ENCODE measurements around the gene ITGB4. TPM values are rescaled to one million over a fixed set of nuclear protein-coding genes. Genes with fewer than 3 reads are reported as not detected.

Gene ITGB4
- polyA plus RNA-seq, 4 donors = 37.4 to 288 (median 155) TPM

- FAIRE-seq (no peak), DNase-seq (no peak)
- Histone ChIP-seq H3K36me3 (ENCODE audit: control insufficient read depth in 3 of 3, insufficient read depth in 2 of 3, low read depth in 1 of 3, low read length in 3 of 3) (peaks cover 3 to 94% (median 11%) of the 10 kb centered on the region in 3 donors), H3K4me1 (ENCODE audit: control insufficient read depth in 3 of 3, insufficient read depth in 2 of 3, low read depth in 1 of 3, low read length in 2 of 3) (peaks cover 0 to 24% (median 0%) of the 10 kb centered on the region in 3 donors), H3K4me3 (ENCODE audit: low read depth in 1 of 3, low read length in 3 of 3) (no peak overlapping the region), H3K27ac (ENCODE audit: low read depth in 1 of 3, low read length in 2 of 3) (no peak overlapping the region), H3K27me3 (ENCODE audit: control insufficient read depth in 3 of 3, insufficient read depth in 3 of 3, low read length in 3 of 3) (no peaks in the 10 kb centered on the region), H3K9me3 (ENCODE audit: control insufficient read depth in 2 of 2, insufficient read depth in 1 of 2, low read depth in 1 of 2, low read length in 1 of 2) (no peaks in the 10 kb centered on the region)
- WGBS, 3 donors = 88 to 89% (median 88%) methylated on average over 23 of the region's 23 CpGs
Observed at GRCh38 chr17:75750661-75751423, 29.6 kb downstream of the ITGB4 start.

GRCh38 chr17:75751676-75752404, 30.6 kb downstream of the ITGB4 start:
- H3K36me3 ChIP-seq (ENCODE audit: control insufficient read depth in 3 of 3, insufficient read depth in 2 of 3, low read depth in 1 of 3, low read length in 3 of 3) = peaks cover 6 to 94% (median 11%) of the 10 kb centered on the region in 3 donors
- FAIRE-seq = no peak
- no peak overlapping the region for H3K4me3 ChIP-seq (ENCODE audit: low read depth in 1 of 3, low read length in 3 of 3)
- no peaks in the 10 kb centered on the region for H3K27me3 ChIP-seq (ENCODE audit: control insufficient read depth in 3 of 3, insufficient read depth in 3 of 3, low read length in 3 of 3)
- WGBS, 3 donors = 86 to 91% (median 88%) methylated on average over 23 to 24 of the region's 24 CpGs
- H3K4me1 ChIP-seq (ENCODE audit: control insufficient read depth in 3 of 3, insufficient read depth in 2 of 3, low read depth in 1 of 3, low read length in 2 of 3) = peaks cover 0 to 29% (median 0%) of the 10 kb centered on the region in 3 donors
- DNase-seq = no peak
- H3K9me3 ChIP-seq (ENCODE audit: control insufficient read depth in 2 of 2, insufficient read depth in 1 of 2, low read depth in 1 of 2, low read length in 1 of 2) = no peaks in the 10 kb centered on the region
- no peak overlapping the region for H3K27ac ChIP-seq (ENCODE audit: low read depth in 1 of 3, low read length in 2 of 3)

GRCh38 chr17:75752405-75752709, 31.1 kb downstream of the ITGB4 start:
- no peaks in the 10 kb centered on the region for H3K27me3 ChIP-seq (ENCODE audit: control insufficient read depth in 3 of 3, insufficient read depth in 3 of 3, low read length in 3 of 3)
- peaks cover 0 to 29% (median 0%) of the 10 kb centered on the region in 3 donors for H3K4me1 ChIP-seq (ENCODE audit: control insufficient read depth in 3 of 3, insufficient read depth in 2 of 3, low read depth in 1 of 3, low read length in 2 of 3)
- peaks cover 9 to 95% (median 13%) of the 10 kb centered on the region in 3 donors for H3K36me3 ChIP-seq (ENCODE audit: control insufficient read depth in 3 of 3, insufficient read depth in 2 of 3, low read depth in 1 of 3, low read length in 3 of 3)
- H3K27ac ChIP-seq (ENCODE audit: low read depth in 1 of 3, low read length in 2 of 3) = no peak overlapping the region
- no peak overlapping the region for H3K4me3 ChIP-seq (ENCODE audit: low read depth in 1 of 3, low read length in 3 of 3)
- no peaks in the 10 kb centered on the region for H3K9me3 ChIP-seq (ENCODE audit: control insufficient read depth in 2 of 2, insufficient read depth in 1 of 2, low read depth in 1 of 2, low read length in 1 of 2)
- WGBS, 3 donors = 83 to 94% (median 94%) methylated on average over 10 of the region's 10 CpGs
- FAIRE-seq = no peak
- no peak for DNase-seq

GRCh38 chr17:75752802-75753513, 31.7 kb downstream of the ITGB4 start:
- H3K27me3 ChIP-seq (ENCODE audit: control insufficient read depth in 3 of 3, insufficient read depth in 3 of 3, low read length in 3 of 3) = no peaks in the 10 kb centered on the region
- H3K27ac ChIP-seq (ENCODE audit: low read depth in 1 of 3, low read length in 2 of 3) = no peak overlapping the region
- no peak for FAIRE-seq
- peaks cover 0 to 29% (median 0%) of the 10 kb centered on the region in 3 donors for H3K4me1 ChIP-seq (ENCODE audit: control insufficient read depth in 3 of 3, insufficient read depth in 2 of 3, low read depth in 1 of 3, low read length in 2 of 3)
- WGBS, 3 donors = 70 to 80% (median 76%) methylated on average over 19 of the region's 19 CpGs
- H3K36me3 ChIP-seq (ENCODE audit: control insufficient read depth in 3 of 3, insufficient read depth in 2 of 3, low read depth in 1 of 3, low read length in 3 of 3) = peaks cover 12 to 95% (median 16%) of the 10 kb centered on the region in 3 donors
- peak overlapping the region in 2 of 3 donors; percentile 25 to 26 for H3K4me3 ChIP-seq (ENCODE audit: low read depth in 1 of 3, low read length in 3 of 3)
- no peak for DNase-seq
- H3K9me3 ChIP-seq (ENCODE audit: control insufficient read depth in 2 of 2, insufficient read depth in 1 of 2, low read depth in 1 of 2, low read length in 1 of 2) = no peaks in the 10 kb centered on the region

- FAIRE-seq (no peak), DNase-seq (peak in 1 of 2 donors; percentile 89)
- no peaks in the 10 kb centered on the region for H3K27me3 ChIP-seq (ENCODE audit: control insufficient read depth in 3 of 3, insufficient read depth in 3 of 3, low read length in 3 of 3)
- peak overlapping the region in 2 of 3 donors; percentile 25 to 26 for H3K4me3 ChIP-seq (ENCODE audit: low read depth in 1 of 3, low read length in 3 of 3)
- peak overlapping the region in 1 of 3 donors; percentile 10 for H3K27ac ChIP-seq (ENCODE audit: low read depth in 1 of 3, low read length in 2 of 3)
- H3K4me1 ChIP-seq (ENCODE audit: control insufficient read depth in 3 of 3, insufficient read depth in 2 of 3, low read depth in 1 of 3, low read length in 2 of 3) = peaks cover 0 to 29% (median 0%) of the 10 kb centered on the region in 3 donors
- WGBS, 3 donors = 17 to 67% (median 58%) methylated on average over 36 to 76 of the region's 76 CpGs
- no peaks in the 10 kb centered on the region for H3K9me3 ChIP-seq (ENCODE audit: control insufficient read depth in 2 of 2, insufficient read depth in 1 of 2, low read depth in 1 of 2, low read length in 1 of 2)
- H3K36me3 ChIP-seq (ENCODE audit: control insufficient read depth in 3 of 3, insufficient read depth in 2 of 3, low read depth in 1 of 3, low read length in 3 of 3) = peaks cover 10 to 95% (median 21%) of the 10 kb centered on the region in 3 donors
Observed at GRCh38 chr17:75753514-75754377, 32.5 kb downstream of the ITGB4 start.

- H3K27ac ChIP-seq (ENCODE audit: low read depth in 1 of 3, low read length in 2 of 3) = peak overlapping the region in 1 of 3 donors; percentile 10
- H3K9me3 ChIP-seq (ENCODE audit: control insufficient read depth in 2 of 2, insufficient read depth in 1 of 2, low read depth in 1 of 2, low read length in 1 of 2) = no peaks in the 10 kb centered on the region
- FAIRE-seq = no peak
- 71 to 76% (median 74%) methylated on average over 27 of the region's 27 CpGs for WGBS, 3 donors
- DNase-seq = peak in 1 of 2 donors; percentile 44
- H3K36me3 ChIP-seq (ENCODE audit: control insufficient read depth in 3 of 3, insufficient read depth in 2 of 3, low read depth in 1 of 3, low read length in 3 of 3) = peaks cover 9 to 93% (median 21%) of the 10 kb centered on the region in 3 donors
- no peaks in the 10 kb centered on the region for H3K27me3 ChIP-seq (ENCODE audit: control insufficient read depth in 3 of 3, insufficient read depth in 3 of 3, low read length in 3 of 3)
- H3K4me3 ChIP-seq (ENCODE audit: low read depth in 1 of 3, low read length in 3 of 3) = no peak overlapping the region
- H3K4me1 ChIP-seq (ENCODE audit: control insufficient read depth in 3 of 3, insufficient read depth in 2 of 3, low read depth in 1 of 3, low read length in 2 of 3) = peaks cover 0 to 29% (median 0%) of the 10 kb centered on the region in 3 donors
Observed at GRCh38 chr17:75754378-75755204, 33.3 kb downstream of the ITGB4 start.

GRCh38 chr17:75755205-75755901, 34.1 kb downstream of the ITGB4 start:
- 36 to 62% (median 49%) methylated on average over 20 of the region's 20 CpGs for WGBS, 3 donors
- H3K27ac ChIP-seq (ENCODE audit: low read depth in 1 of 3, low read length in 2 of 3) = no peak overlapping the region

More at GRCh38 chr17:75755205-75755901, 34.1 kb downstream of the ITGB4 start:
- Histone ChIP-seq H3K36me3 (ENCODE audit: control insufficient read depth in 3 of 3, insufficient read depth in 2 of 3, low read depth in 1 of 3, low read length in 3 of 3) (peaks cover 9 to 91% (median 21%) of the 10 kb centered on the region in 3 donors), H3K9me3 (ENCODE audit: control insufficient read depth in 2 of 2, insufficient read depth in 1 of 2, low read depth in 1 of 2, low read length in 1 of 2) (no peaks in the 10 kb centered on the region), H3K4me1 (ENCODE audit: control insufficient read depth in 3 of 3, insufficient read depth in 2 of 3, low read depth in 1 of 3, low read length in 2 of 3) (peaks cover 0 to 29% (median 0%) of the 10 kb centered on the region in 3 donors), H3K27me3 (ENCODE audit: control insufficient read depth in 3 of 3, insufficient read depth in 3 of 3, low read length in 3 of 3) (no peaks in the 10 kb centered on the region), H3K4me3 (ENCODE audit: low read depth in 1 of 3, low read length in 3 of 3) (no peak overlapping the region)
- FAIRE-seq (no peak), DNase-seq (peak in 1 of 2 donors; percentile 60)
